ENCODE results near the gene GSX1.

GSX1 gene

GRCh38 chr13:27835799-27836198 lies 43.5 kb downstream of the GSX1 start:
- no peak for DNase-seq

GRCh38 chr13:27839809-27840467 lies 47.7 kb downstream of the GSX1 start:
- no peak for DNase-seq

- no peak for DNase-seq
Measured at GRCh38 chr13:27842571-27842970, 50.3 kb downstream of the GSX1 start.
